ENCODE measurements around the gene CORO2A. TPM values are rescaled to one million over a fixed set of nuclear protein-coding genes. Genes with fewer than 3 reads are reported as not detected.
"Not testable (repeated sequence)": the region's sequence is repeated elsewhere in the genome, so short reads cannot be mapped to it uniquely, and the experiment has no call there.

Gene CORO2A
- total and polyA plus RNA-seq, 4 donors: 1.7 to 7.9 (median 5.1) TPM

GRCh38 chr9:98176391-98177259 is 15.8 kb downstream of the CORO2A start:
- no peaks in the 10 kb centered on the region for H3K36me3 ChIP-seq (ENCODE audit: control insufficient read depth, insufficient read depth, low read length)
- no peak overlapping the region for H3K27ac ChIP-seq (ENCODE audit: low read depth, low read length)
- WGBS (ENCODE audit: insufficient coverage): 90% methylated on average over 5 of the region's 9 CpGs

GRCh38 chr9:98175762-98176161 is 16.7 kb downstream of the CORO2A start:
- no peaks in the 10 kb centered on the region for H3K9me3 ChIP-seq (ENCODE audit: control insufficient read depth, insufficient read depth, low read length)
- no peak overlapping the region for H3K4me3 ChIP-seq (ENCODE audit: low read depth, low read length)
- H3K27me3 ChIP-seq (ENCODE audit: control insufficient read depth, insufficient read depth, low read length): no peaks in the 10 kb centered on the region
- H3K27ac ChIP-seq (ENCODE audit: low read depth, low read length): no peak overlapping the region
- H3K36me3 ChIP-seq (ENCODE audit: control insufficient read depth, insufficient read depth, low read length): no peaks in the 10 kb centered on the region
- no peak for DNase-seq (ENCODE audit: low read depth in 4 of 6, low spot score in 6 of 6)
- H3K4me1 ChIP-seq (ENCODE audit: control insufficient read depth, insufficient read depth, low read length): peaks cover 9% of the 10 kb centered on the region
- WGBS (ENCODE audit: insufficient coverage): 95% methylated on average over 3 of the region's 3 CpGs

More at GRCh38 chr9:98176391-98177259, 15.8 kb downstream of the CORO2A start:
- no peak for DNase-seq (ENCODE audit: low read depth in 4 of 6, low spot score in 6 of 6)
- H3K4me3 ChIP-seq (ENCODE audit: low read depth, low read length): no peak overlapping the region
- H3K9me3 ChIP-seq (ENCODE audit: control insufficient read depth, insufficient read depth, low read length): no peaks in the 10 kb centered on the region
- peaks cover 4% of the 10 kb centered on the region for H3K4me1 ChIP-seq (ENCODE audit: control insufficient read depth, insufficient read depth, low read length)
- H3K27me3 ChIP-seq (ENCODE audit: control insufficient read depth, insufficient read depth, low read length): no peaks in the 10 kb centered on the region

GRCh38 chr9:98175028-98175569 is 17.3 kb downstream of the CORO2A start:
- Histone ChIP-seq H3K27me3 (ENCODE audit: control insufficient read depth, insufficient read depth, low read length) (no peaks in the 10 kb centered on the region), H3K9me3 (ENCODE audit: control insufficient read depth, insufficient read depth, low read length) (no peaks in the 10 kb centered on the region), H3K4me1 (ENCODE audit: control insufficient read depth, insufficient read depth, low read length) (peaks cover 9% of the 10 kb centered on the region), H3K27ac (ENCODE audit: low read depth, low read length) (no peak overlapping the region), H3K36me3 (ENCODE audit: control insufficient read depth, insufficient read depth, low read length) (no peaks in the 10 kb centered on the region), H3K4me3 (ENCODE audit: low read depth, low read length) (no peak overlapping the region)
- DNase-seq (ENCODE audit: low read depth in 4 of 6, low spot score in 6 of 6): no peak
- 48% methylated on average over 5 of the region's 6 CpGs for WGBS (ENCODE audit: insufficient coverage)

- H3K4me3 ChIP-seq (ENCODE audit: low read depth, low read length); H3K27me3 ChIP-seq (ENCODE audit: control insufficient read depth, insufficient read depth, low read length); H3K36me3 ChIP-seq (ENCODE audit: control insufficient read depth, insufficient read depth, low read length); H3K27ac ChIP-seq (ENCODE audit: low read depth, low read length); DNase-seq (ENCODE audit: low read depth in 4 of 6, low spot score in 6 of 6); H3K9me3 ChIP-seq (ENCODE audit: control insufficient read depth, insufficient read depth, low read length); H3K4me1 ChIP-seq (ENCODE audit: control insufficient read depth, insufficient read depth, low read length): not testable (repeated sequence)
- WGBS (ENCODE audit: insufficient coverage): 80% methylated on average over 1 of the region's 5 CpGs
Measured at GRCh38 chr9:98174502-98174918, 17.9 kb downstream of the CORO2A start.

GRCh38 chr9:98173181-98173580 is 19.3 kb downstream of the CORO2A start:
- H3K9me3 ChIP-seq (ENCODE audit: control insufficient read depth, insufficient read depth, low read length): no peaks in the 10 kb centered on the region
- no peak overlapping the region for H3K27ac ChIP-seq (ENCODE audit: low read depth, low read length)
- H3K4me1 ChIP-seq (ENCODE audit: control insufficient read depth, insufficient read depth, low read length): peaks cover 18% of the 10 kb centered on the region

GRCh38 chr9:98172604-98173003 is 19.8 kb downstream of the CORO2A start:
- Histone ChIP-seq H3K4me3 (ENCODE audit: low read depth, low read length) (no peak overlapping the region), H3K27me3 (ENCODE audit: control insufficient read depth, insufficient read depth, low read length) (no peaks in the 10 kb centered on the region), H3K27ac (ENCODE audit: low read depth, low read length) (no peak overlapping the region), H3K9me3 (ENCODE audit: control insufficient read depth, insufficient read depth, low read length) (no peaks in the 10 kb centered on the region), H3K36me3 (ENCODE audit: control insufficient read depth, insufficient read depth, low read length) (no peaks in the 10 kb centered on the region), H3K4me1 (ENCODE audit: control insufficient read depth, insufficient read depth, low read length) (peaks cover 18% of the 10 kb centered on the region)
- no peak for DNase-seq (ENCODE audit: low read depth in 4 of 6, low spot score in 6 of 6)
- WGBS (ENCODE audit: insufficient coverage): 86% methylated on average over 2 of the region's 3 CpGs

More at GRCh38 chr9:98173181-98173580, 19.3 kb downstream of the CORO2A start:
- no peaks in the 10 kb centered on the region for H3K36me3 ChIP-seq (ENCODE audit: control insufficient read depth, insufficient read depth, low read length)
- DNase-seq (ENCODE audit: low read depth in 4 of 6, low spot score in 6 of 6): no peak
- no peaks in the 10 kb centered on the region for H3K27me3 ChIP-seq (ENCODE audit: control insufficient read depth, insufficient read depth, low read length)
- no peak overlapping the region for H3K4me3 ChIP-seq (ENCODE audit: low read depth, low read length)
- 81% methylated on average over 16 of the region's 16 CpGs for WGBS (ENCODE audit: insufficient coverage)

- no peak for DNase-seq (ENCODE audit: low read depth in 4 of 6, low spot score in 6 of 6)
- no peaks in the 10 kb centered on the region for H3K36me3 ChIP-seq (ENCODE audit: control insufficient read depth, insufficient read depth, low read length)
- no peak overlapping the region for H3K4me3 ChIP-seq (ENCODE audit: low read depth, low read length)
- WGBS (ENCODE audit: insufficient coverage): 66% methylated on average over 16 of the region's 16 CpGs
- no peaks in the 10 kb centered on the region for H3K27me3 ChIP-seq (ENCODE audit: control insufficient read depth, insufficient read depth, low read length)
- no peaks in the 10 kb centered on the region for H3K9me3 ChIP-seq (ENCODE audit: control insufficient read depth, insufficient read depth, low read length)
- peaks cover 18% of the 10 kb centered on the region for H3K4me1 ChIP-seq (ENCODE audit: control insufficient read depth, insufficient read depth, low read length)
- H3K27ac ChIP-seq (ENCODE audit: low read depth, low read length): no peak overlapping the region
Measured at GRCh38 chr9:98171176-98171925, 21.1 kb downstream of the CORO2A start.

GRCh38 chr9:98168941-98169488 is 23.4 kb downstream of the CORO2A start:
- Histone ChIP-seq H3K36me3 (ENCODE audit: control insufficient read depth, insufficient read depth, low read length) (no peaks in the 10 kb centered on the region), H3K9me3 (ENCODE audit: control insufficient read depth, insufficient read depth, low read length) (no peaks in the 10 kb centered on the region), H3K4me3 (ENCODE audit: low read depth, low read length) (no peak overlapping the region), H3K27me3 (ENCODE audit: control insufficient read depth, insufficient read depth, low read length) (no peaks in the 10 kb centered on the region), H3K27ac (ENCODE audit: low read depth, low read length) (no peak overlapping the region), H3K4me1 (ENCODE audit: control insufficient read depth, insufficient read depth, low read length) (peaks cover 18% of the 10 kb centered on the region)
- 24% methylated on average over 13 of the region's 15 CpGs for WGBS (ENCODE audit: insufficient coverage)
- DNase-seq (ENCODE audit: low read depth in 4 of 6, low spot score in 6 of 6): peak in 1 of 6 donors; percentile 10

- H3K4me3 ChIP-seq (ENCODE audit: low read depth, low read length): no peak overlapping the region
- DNase-seq (ENCODE audit: low read depth in 4 of 6, low spot score in 6 of 6): no peak
- H3K9me3 ChIP-seq (ENCODE audit: control insufficient read depth, insufficient read depth, low read length): no peaks in the 10 kb centered on the region
- H3K27me3 ChIP-seq (ENCODE audit: control insufficient read depth, insufficient read depth, low read length): no peaks in the 10 kb centered on the region
- 89% methylated on average over 2 of the region's 3 CpGs for WGBS (ENCODE audit: insufficient coverage)
- peaks cover 18% of the 10 kb centered on the region for H3K4me1 ChIP-seq (ENCODE audit: control insufficient read depth, insufficient read depth, low read length)
- no peak overlapping the region for H3K27ac ChIP-seq (ENCODE audit: low read depth, low read length)
- no peaks in the 10 kb centered on the region for H3K36me3 ChIP-seq (ENCODE audit: control insufficient read depth, insufficient read depth, low read length)
Measured at GRCh38 chr9:98168153-98168780, 24.2 kb downstream of the CORO2A start.

All from spinal cord (tissue), 10 donors.